Keratinocyte (primary cell): Measurements from ENCODE around the gene FILIP1. TPM values are rescaled to one million over a fixed set of nuclear protein-coding genes. Genes with fewer than 3 reads are reported as not detected.
A peak's percentile ranks its signal among the peaks of the same experiment; 100 is the strongest.

Experiments used
- DNase-seq: peaks from one replicate; pipeline ENCODE4 v3.0.0-alpha.2; 2011; ENCODE audit warnings: low read depth, missing footprints, low spot score
- FAIRE-seq: peaks from 2 replicates; lab custom pipeline; 2011; peaks lifted over from hg19 to GRCh38; lab: Jason Lieb, UNC
- H2AFZ ChIP-seq: 2 replicates; pipeline ENCODE4 v1.6.0; 2012; ENCODE audit warnings: low read length, control low read depth, inconsistent platforms; ENCODE audit not compliant: control insufficient read depth
- H3K27ac ChIP-seq: 2 replicates; pipeline ENCODE4 v1.5.1; 2011; ENCODE audit warnings: low read length; ENCODE audit not compliant: control insufficient read depth, insufficient read depth
- H3K27me3 ChIP-seq: 3 replicates; pipeline ENCODE4 v1.6.0; 2011; ENCODE audit warnings: low read length; ENCODE audit not compliant: control insufficient read depth, insufficient read depth; ENCODE audit errors: extremely low read depth
- H3K36me3 ChIP-seq, 2 experiments: 2 replicates in 1 of 2; 3 replicates in 1 of 2; pipeline ENCODE4 v1.5.1; 2011; ENCODE audit warnings: low read length in 2 of 2, mild to moderate bottlenecking in 1 of 2; ENCODE audit not compliant: control insufficient read depth in 2 of 2, insufficient read depth in 2 of 2; ENCODE audit errors: extremely low read depth in 1 of 2
- H3K4me1 ChIP-seq: 3 replicates; pipeline ENCODE4 v1.5.1; 2011; ENCODE audit warnings: low read length; ENCODE audit not compliant: control insufficient read depth, insufficient read depth; ENCODE audit errors: extremely low read depth
- H3K4me2 ChIP-seq: 3 replicates; pipeline ENCODE4 v1.6.0; 2011; ENCODE audit warnings: low read depth, low read length; ENCODE audit not compliant: control insufficient read depth, insufficient read depth; ENCODE audit errors: extremely low read depth
- H3K4me3 ChIP-seq, 3 experiments: fragments of 200-600 bp in 1 of 3; sonication (generic) in 1 of 3; 2 replicates in 2 of 3; 3 replicates in 1 of 3; pipeline ENCODE4 v1.5.1; 2011 to 2016; ENCODE audit warnings: low read length in 3 of 3, mild to moderate bottlenecking in 3 of 3, control low read depth in 2 of 3, inconsistent platforms in 1 of 3, low read depth in 1 of 3, mixed read lengths in 1 of 3, mixed run types in 1 of 3, moderate library complexity in 1 of 3; ENCODE audit not compliant: control insufficient read depth in 2 of 3, insufficient read depth in 2 of 3; ENCODE audit errors: extremely low read depth in 1 of 3
- H3K79me2 ChIP-seq: 2 replicates; pipeline ENCODE4 v1.6.0; 2012; ENCODE audit warnings: low read length; ENCODE audit not compliant: control insufficient read depth, insufficient read depth
- H3K9ac ChIP-seq: 3 replicates; pipeline ENCODE4 v1.6.0; 2011; ENCODE audit warnings: low read length; ENCODE audit not compliant: control insufficient read depth, insufficient read depth; ENCODE audit errors: extremely low read depth
- H3K9me1 ChIP-seq: 3 replicates; pipeline ENCODE4 v1.6.0; 2011; ENCODE audit warnings: low read length; ENCODE audit not compliant: control insufficient read depth, insufficient read depth; ENCODE audit errors: extremely low read depth
- H3K9me3 ChIP-seq: 2 replicates; pipeline ENCODE4 v1.5.1; 2012; ENCODE audit warnings: low read depth, low read length; ENCODE audit not compliant: control insufficient read depth
- H4K20me1 ChIP-seq: 3 replicates; pipeline ENCODE4 v1.6.0; 2011; ENCODE audit warnings: low read length; ENCODE audit not compliant: control insufficient read depth, insufficient read depth; ENCODE audit errors: extremely low read depth
- EZH2 ChIP-seq: IDR thresholded peaks from one replicate; pipeline ENCODE4 v1.6.1; 2012; ENCODE audit warnings: inconsistent platforms, mild to moderate bottlenecking, low read length, moderate library complexity
- dilution Hi-C: fragments of 300-500 bp; cut with MboI; formaldehyde crosslinking; loops from one replicate; pipeline ENCODE4 v1.7.0; 2020; ENCODE audit warnings: low sequenced_read_pairs; ENCODE audit not compliant: extremely low pct_ligation_motif_present
- polyA plus RNA-seq, 5 experiments: library from polyadenylated mRNA; depleted of rRNA in 3 of 5; stranded (reverse) in 3 of 5; stranded (forward) in 1 of 5; unstranded in 1 of 5; fragments of >200 nt; gene quantifications; 1 replicate in 1 of 5; 2 replicates in 3 of 5; 3 replicates in 1 of 5; pipeline versions ENCODE4 v1.2.1 to v1.2.3, GENCODE V29; 2011 to 2012; ENCODE audit warnings: missing spikeins in 2 of 5, low read depth in 1 of 5, low replicate concordance in 1 of 5
- TF ChIP-seq, protein P1 (sequence below), 3 experiments: IDR thresholded peaks in 1 of 3; conservative IDR thresholded peaks in 1 of 3; optimal IDR thresholded peaks in 1 of 3; 2 replicates in 2 of 3; 3 replicates in 1 of 3; pipeline versions ENCODE3 to v1.5.1; 2011; ENCODE audit warnings: low read length in 3 of 3, mild to moderate bottlenecking in 3 of 3, moderate library complexity in 2 of 3, control low read depth in 1 of 3, inconsistent platforms in 1 of 3; ENCODE audit not compliant: insufficient read depth in 2 of 3; ENCODE audit errors: extremely low read depth in 1 of 3

FILIP1 gene
- polyA plus RNA-seq, 1 donor (not counting 4 experiments of a cell fraction or from before 2014, with no cell fraction given): 0.01 TPM

DNA sequence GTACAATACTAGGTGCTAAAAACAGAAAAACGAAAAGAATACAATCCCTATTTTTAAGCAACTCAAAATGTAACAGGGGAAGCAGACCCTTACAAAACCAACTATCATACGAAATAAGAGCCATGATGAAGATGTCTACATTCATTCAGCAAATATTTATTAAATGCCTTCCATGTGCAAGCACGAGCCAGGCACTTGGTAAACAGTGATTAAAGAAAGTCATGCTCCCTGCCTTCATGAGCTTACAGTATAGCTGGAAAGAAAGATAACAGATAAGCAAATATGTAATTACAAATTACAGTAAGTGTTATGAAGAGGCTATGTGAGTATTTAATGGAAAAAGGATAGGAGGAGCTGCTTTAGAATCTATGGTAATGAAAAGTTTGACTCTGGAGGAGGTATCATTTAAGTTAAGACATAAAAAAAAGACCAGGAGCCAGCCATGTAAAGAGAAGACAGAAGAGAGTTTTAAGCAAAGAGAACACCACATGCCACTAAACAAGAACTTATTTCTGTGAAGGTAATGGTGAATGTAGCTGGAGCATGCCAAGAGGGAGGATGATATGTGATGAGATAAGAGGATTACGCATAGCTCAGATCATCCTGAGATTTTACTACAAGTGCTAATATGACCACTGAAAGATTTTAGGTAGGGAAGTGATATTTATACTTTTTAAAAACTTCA, 230.7 kb downstream of the FILIP1 start:
- Histone ChIP-seq H3K4me3 (no peak overlapping the region), H3K79me2 (peaks cover 16% of the 10 kb centered on the region), H3K4me2 (no peak overlapping the region), H3K27ac (no peak overlapping the region), H3K4me1 (peaks cover 1% of the 10 kb centered on the region), H4K20me1 (no peaks in the 10 kb centered on the region), H2AFZ (no peak overlapping the region), H3K9me1 (no peaks in the 10 kb centered on the region), H3K9me3 (no peaks in the 10 kb centered on the region), H3K27me3 (no peaks in the 10 kb centered on the region), H3K36me3 (peaks cover 2 to 5% of the 10 kb centered on the region in 2 experiments), H3K9ac (no peak overlapping the region)
- TF ChIP-seq EZH2: no peak
- TF ChIP-seq, protein P1, sequence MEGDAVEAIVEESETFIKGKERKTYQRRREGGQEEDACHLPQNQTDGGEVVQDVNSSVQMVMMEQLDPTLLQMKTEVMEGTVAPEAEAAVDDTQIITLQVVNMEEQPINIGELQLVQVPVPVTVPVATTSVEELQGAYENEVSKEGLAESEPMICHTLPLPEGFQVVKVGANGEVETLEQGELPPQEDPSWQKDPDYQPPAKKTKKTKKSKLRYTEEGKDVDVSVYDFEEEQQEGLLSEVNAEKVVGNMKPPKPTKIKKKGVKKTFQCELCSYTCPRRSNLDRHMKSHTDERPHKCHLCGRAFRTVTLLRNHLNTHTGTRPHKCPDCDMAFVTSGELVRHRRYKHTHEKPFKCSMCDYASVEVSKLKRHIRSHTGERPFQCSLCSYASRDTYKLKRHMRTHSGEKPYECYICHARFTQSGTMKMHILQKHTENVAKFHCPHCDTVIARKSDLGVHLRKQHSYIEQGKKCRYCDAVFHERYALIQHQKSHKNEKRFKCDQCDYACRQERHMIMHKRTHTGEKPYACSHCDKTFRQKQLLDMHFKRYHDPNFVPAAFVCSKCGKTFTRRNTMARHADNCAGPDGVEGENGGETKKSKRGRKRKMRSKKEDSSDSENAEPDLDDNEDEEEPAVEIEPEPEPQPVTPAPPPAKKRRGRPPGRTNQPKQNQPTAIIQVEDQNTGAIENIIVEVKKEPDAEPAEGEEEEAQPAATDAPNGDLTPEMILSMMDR (optimal IDR thresholded peaks at IDR 0.05 in 1 of 3, IDR thresholded peaks at IDR 0.05 in 1 of 3, conservative IDR thresholded peaks at IDR 0.05 in 1 of 3; ENCODE audit: extremely low read depth in 1 of 3, insufficient read depth in 2 of 3, low read length in 3 of 3): no peak
- FAIRE-seq (peak; percentile 5), DNase-seq (no peak)
- dilution Hi-C loops: no loop called here

DNA sequence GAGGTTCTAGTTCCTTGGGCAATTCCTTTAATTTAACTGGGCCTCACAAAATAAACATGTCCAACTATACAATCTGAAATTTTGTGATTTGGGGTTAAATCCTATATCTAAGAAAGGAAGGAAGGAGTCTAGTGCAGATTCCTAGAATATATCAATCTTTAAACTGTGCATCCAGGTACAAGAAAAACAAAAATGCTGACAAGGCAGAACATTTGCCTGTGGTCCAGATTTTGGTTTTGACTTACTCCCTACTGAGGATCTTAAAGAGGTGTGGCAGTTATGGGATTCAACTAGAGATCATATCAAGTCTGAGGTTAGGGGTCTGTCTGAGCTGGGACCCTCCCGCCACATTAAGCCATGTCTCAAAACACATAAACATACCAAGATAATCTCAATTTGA, 232.3 kb downstream of the FILIP1 start:
- no peak for DNase-seq
- peaks cover 7% of the 10 kb centered on the region for H3K79me2 ChIP-seq
- peaks cover 4 to 5% of the 10 kb centered on the region in 2 experiments for H3K36me3 ChIP-seq
- no peak overlapping the region for H3K4me3 ChIP-seq
- no peak overlapping the region for H3K4me2 ChIP-seq
- H2AFZ ChIP-seq: no peak overlapping the region
- no peaks in the 10 kb centered on the region for H3K4me1 ChIP-seq
- TF ChIP-seq, protein P1 (optimal IDR thresholded peaks at IDR 0.05 in 1 of 3, IDR thresholded peaks at IDR 0.05 in 1 of 3, conservative IDR thresholded peaks at IDR 0.05 in 1 of 3; ENCODE audit: extremely low read depth in 1 of 3, insufficient read depth in 2 of 3, low read length in 3 of 3): no peak
- no peak for TF ChIP-seq EZH2
- H3K27me3 ChIP-seq: no peaks in the 10 kb centered on the region
- dilution Hi-C loops: no loop called here
- no peaks in the 10 kb centered on the region for H4K20me1 ChIP-seq
- no peaks in the 10 kb centered on the region for H3K9me1 ChIP-seq
- H3K9me3 ChIP-seq: no peaks in the 10 kb centered on the region
- H3K27ac ChIP-seq: no peak overlapping the region
- FAIRE-seq: no peak
- no peak overlapping the region for H3K9ac ChIP-seq
